HUES48 (cell line): ENCODE results near the gene DOK1.

Experiments used
- H3K27ac ChIP-seq: one replicate; pipeline ENCODE4 v1.7.0; 2013; ENCODE audit warnings: low read depth, low read length, inconsistent platforms
- H3K27me3 ChIP-seq: 2 replicates; pipeline ENCODE4 v1.6.1; 2013; ENCODE audit warnings: mild to moderate bottlenecking, low read length; ENCODE audit not compliant: control insufficient read depth, insufficient read depth
- H3K36me3 ChIP-seq: 2 replicates; pipeline ENCODE4 v1.6.1; 2013; ENCODE audit warnings: low read length; ENCODE audit not compliant: control insufficient read depth, insufficient read depth
- H3K4me1 ChIP-seq: 2 replicates; pipeline ENCODE4 v1.6.1; 2013; ENCODE audit warnings: mild to moderate bottlenecking, low read length; ENCODE audit not compliant: control insufficient read depth, insufficient read depth
- H3K4me3 ChIP-seq: 2 replicates; pipeline ENCODE4 v1.5.1; 2013; ENCODE audit warnings: mild to moderate bottlenecking, low read depth, low read length
- H3K9ac ChIP-seq: 2 replicates; pipeline ENCODE4 v1.6.1; 2013; ENCODE audit warnings: mild to moderate bottlenecking, low read depth, low read length, moderate library complexity
- H3K9me3 ChIP-seq: 2 replicates; pipeline ENCODE4 v1.6.1; 2013; ENCODE audit warnings: low read length; ENCODE audit not compliant: control insufficient read depth, insufficient read depth

DOK1 gene

DNA sequence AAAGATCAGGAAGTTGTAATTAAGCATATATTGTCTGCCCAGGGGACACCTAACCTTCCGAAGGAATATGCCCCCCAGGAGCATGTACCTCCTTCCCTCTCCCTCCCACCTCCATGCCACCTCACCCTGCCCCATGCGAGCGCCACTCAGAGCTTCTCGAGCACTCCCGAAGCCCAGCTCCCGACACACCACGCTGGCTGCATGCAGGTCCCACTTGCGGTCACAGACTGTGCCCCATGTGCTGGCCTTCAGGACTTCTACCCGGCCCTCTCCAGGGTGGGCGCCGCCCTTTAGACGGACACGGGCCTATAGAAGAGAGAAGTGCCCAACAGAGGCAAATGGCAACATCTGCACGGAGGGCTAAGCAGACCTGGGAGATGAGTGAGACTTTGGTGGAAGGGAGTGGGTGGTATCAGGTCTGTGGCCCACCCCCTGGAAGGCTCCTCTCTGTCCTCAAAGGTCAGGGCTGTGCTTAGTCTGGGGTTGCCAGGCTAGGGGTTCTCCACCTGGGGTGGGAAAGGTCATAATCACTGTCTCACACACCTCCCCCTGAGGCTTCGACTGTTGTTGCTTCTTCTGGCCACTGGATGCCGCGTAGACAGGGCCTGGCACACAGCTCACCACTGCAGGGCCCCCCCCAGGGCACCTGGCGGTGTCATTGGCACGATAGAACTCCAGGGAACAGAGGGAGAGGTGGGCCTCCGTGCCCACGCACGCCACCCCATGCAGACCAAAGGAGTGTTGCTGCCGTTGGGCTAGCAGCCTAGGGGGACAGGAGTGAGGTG lies 18.2 kb upstream of the DOK1 start:
- Histone ChIP-seq H3K4me1 (no peaks in the 10 kb centered on the region), H3K27ac (no peak overlapping the region), H3K9me3 (no peaks in the 10 kb centered on the region), H3K4me3 (no peak overlapping the region), H3K9ac (no peak overlapping the region), H3K27me3 (no peaks in the 10 kb centered on the region), H3K36me3 (peaks cover 23% of the 10 kb centered on the region)

DNA sequence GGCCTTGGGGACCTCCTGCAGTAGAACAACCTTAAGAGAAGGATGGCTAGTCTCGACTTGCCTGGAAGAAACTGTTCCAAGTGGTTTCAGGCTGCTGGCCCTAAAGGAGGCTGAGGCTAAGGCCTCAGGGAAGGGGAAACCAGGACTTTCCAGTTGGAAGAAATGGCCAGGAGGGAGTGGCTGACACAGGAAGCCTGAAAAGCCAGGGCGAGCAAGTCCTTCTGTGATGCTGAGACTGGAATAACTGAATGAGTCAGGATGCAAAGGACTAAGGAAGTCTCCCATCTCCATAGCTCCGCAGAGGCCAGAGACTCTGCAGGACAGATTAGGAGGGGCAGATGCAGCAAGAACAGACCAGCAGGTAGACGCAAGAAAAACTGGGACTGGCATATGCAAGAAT lies 17.4 kb upstream of the DOK1 start:
- H3K27ac ChIP-seq = no peak overlapping the region

DNA sequence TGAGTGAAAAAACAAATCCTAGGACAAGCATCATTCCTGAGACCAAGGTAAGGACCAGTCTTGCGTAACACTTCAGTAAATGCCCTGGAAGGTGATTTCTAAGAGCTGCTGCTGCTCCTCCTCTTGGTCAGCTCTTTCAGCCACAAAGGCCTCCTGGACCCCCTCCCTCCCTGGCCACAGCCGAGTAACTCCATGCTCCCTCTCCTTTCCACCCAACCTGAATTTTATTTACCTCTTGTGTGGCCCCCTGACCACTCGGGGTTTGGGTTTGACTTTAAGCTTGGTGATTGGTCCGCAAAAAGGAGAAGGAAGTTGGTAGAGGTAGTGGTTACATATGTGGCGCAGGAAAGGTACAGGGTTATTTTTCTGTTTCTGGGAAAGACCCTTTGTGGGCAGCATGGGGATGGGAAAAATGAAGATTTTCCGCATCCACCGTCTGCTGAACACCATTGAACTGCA lies 15.6 kb upstream of the DOK1 start:
- Histone ChIP-seq H3K36me3 (peaks cover 5% of the 10 kb centered on the region), H3K27ac (no peak overlapping the region), H3K27me3 (no peaks in the 10 kb centered on the region), H3K4me3 (no peak overlapping the region), H3K9ac (no peak overlapping the region), H3K9me3 (no peaks in the 10 kb centered on the region), H3K4me1 (no peaks in the 10 kb centered on the region)

More for the DNA sequence above, 17.4 kb upstream of the DOK1 start:
- H3K9ac ChIP-seq = no peak overlapping the region
- peaks cover 23% of the 10 kb centered on the region for H3K36me3 ChIP-seq
- H3K4me1 ChIP-seq = no peaks in the 10 kb centered on the region
- H3K27me3 ChIP-seq = no peaks in the 10 kb centered on the region
- no peaks in the 10 kb centered on the region for H3K9me3 ChIP-seq
- H3K4me3 ChIP-seq = no peak overlapping the region

DNA sequence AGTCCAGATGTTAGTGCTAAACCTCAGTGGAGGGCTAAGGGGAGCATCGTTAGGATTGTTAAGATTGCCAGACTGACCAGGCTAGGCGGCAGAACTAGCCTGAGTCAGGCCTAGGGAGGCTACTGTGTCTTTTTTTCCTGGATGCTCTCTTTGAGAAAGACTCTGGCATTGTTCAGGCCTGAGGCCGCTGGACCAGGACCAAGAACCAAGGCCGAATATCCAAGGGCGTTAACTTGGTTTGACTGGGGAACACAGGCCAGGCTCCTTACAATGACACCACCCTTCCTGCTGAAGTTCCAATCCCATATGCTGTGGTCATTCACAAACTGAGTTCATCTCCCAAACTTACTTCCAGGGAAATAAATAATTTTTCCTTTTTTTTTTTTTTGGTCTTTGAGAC lies 14.2 kb upstream of the DOK1 start:
- Histone ChIP-seq H3K4me3 (no peak overlapping the region), H3K27me3 (no peaks in the 10 kb centered on the region), H3K36me3 (no peaks in the 10 kb centered on the region), H3K4me1 (no peaks in the 10 kb centered on the region), H3K9ac (no peak overlapping the region), H3K27ac (no peak overlapping the region), H3K9me3 (no peaks in the 10 kb centered on the region)

DNA sequence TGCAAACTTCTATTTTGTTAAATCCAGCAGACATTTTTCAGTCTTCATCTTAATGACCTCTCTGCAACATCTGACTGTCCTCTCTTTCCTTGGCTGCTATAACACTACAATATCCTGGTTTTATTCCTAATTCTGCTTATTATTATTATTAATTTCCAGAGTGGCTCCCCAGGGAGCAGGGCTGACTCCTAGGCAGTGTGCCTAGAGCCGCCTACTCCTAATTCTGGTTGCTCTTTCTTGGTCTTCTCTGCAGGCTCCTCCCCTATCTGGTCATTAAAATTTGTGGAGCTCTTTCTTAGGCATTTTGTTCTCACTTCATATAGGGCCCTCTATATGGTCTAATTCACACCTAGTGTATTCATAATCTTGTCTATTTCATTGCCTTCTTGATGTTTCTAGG lies 11.5 kb upstream of the DOK1 start:
- no peak overlapping the region for H3K4me3 ChIP-seq
- no peak overlapping the region for H3K9ac ChIP-seq
- H3K27ac ChIP-seq = no peak overlapping the region
- H3K36me3 ChIP-seq = no peaks in the 10 kb centered on the region
- no peaks in the 10 kb centered on the region for H3K4me1 ChIP-seq
- H3K27me3 ChIP-seq = peaks cover 8% of the 10 kb centered on the region; the same call in 1 of the 2 replicates
- no peaks in the 10 kb centered on the region for H3K9me3 ChIP-seq

DNA sequence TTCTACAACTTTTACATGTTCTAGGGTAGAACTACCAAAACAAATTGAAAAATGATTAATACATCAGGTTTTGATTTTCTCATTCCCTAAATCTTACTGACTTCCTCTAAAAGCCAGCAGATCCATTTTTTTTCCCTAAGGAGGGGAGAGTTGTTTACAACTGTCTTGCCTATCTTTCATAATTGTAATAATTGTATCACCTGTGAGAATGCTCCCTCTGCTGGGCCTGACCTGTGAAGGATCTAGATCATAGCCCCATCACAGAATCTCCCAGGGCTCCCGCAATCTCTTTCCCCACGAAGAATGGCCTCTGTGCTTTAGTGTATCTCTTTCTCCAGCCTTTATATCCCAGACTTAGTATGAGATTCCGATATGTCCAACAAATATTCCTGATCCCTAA lies 9.9 kb upstream of the DOK1 start:
- Histone ChIP-seq H3K9ac (no peak overlapping the region), H3K27ac (no peak overlapping the region), H3K9me3 (no peaks in the 10 kb centered on the region), H3K4me1 (peaks cover 3% of the 10 kb centered on the region; the same call in 1 of the 2 replicates), H3K36me3 (no peaks in the 10 kb centered on the region), H3K27me3 (peaks cover 15% of the 10 kb centered on the region), H3K4me3 (no peak overlapping the region)

DNA sequence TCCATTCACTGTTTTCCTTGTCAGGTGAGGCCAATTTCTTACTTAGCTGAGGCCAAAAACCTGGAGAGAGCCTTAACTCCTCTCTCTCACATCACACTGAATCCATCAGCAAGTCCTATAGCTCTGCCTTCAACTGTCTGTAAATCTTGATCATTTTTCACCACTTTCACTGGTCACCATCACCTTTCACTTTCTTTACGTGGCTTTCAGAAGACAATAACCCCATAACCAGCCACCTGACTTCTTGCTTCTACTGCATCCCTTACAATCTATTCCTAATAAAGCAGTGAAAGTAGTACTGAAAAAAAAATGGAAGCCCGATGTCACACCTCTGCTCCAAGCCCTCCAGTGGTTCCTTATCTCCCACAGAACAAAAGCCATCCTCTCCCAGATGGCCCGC lies 8.5 kb upstream of the DOK1 start:
- H3K9ac ChIP-seq = no peak overlapping the region
- H3K27me3 ChIP-seq = peaks cover 26% of the 10 kb centered on the region
- no peak overlapping the region for H3K27ac ChIP-seq
- no peaks in the 10 kb centered on the region for H3K9me3 ChIP-seq
- H3K4me3 ChIP-seq = no peak overlapping the region
- no peaks in the 10 kb centered on the region for H3K36me3 ChIP-seq
- peaks cover 8% of the 10 kb centered on the region; the same call in 1 of the 2 replicates for H3K4me1 ChIP-seq

DNA sequence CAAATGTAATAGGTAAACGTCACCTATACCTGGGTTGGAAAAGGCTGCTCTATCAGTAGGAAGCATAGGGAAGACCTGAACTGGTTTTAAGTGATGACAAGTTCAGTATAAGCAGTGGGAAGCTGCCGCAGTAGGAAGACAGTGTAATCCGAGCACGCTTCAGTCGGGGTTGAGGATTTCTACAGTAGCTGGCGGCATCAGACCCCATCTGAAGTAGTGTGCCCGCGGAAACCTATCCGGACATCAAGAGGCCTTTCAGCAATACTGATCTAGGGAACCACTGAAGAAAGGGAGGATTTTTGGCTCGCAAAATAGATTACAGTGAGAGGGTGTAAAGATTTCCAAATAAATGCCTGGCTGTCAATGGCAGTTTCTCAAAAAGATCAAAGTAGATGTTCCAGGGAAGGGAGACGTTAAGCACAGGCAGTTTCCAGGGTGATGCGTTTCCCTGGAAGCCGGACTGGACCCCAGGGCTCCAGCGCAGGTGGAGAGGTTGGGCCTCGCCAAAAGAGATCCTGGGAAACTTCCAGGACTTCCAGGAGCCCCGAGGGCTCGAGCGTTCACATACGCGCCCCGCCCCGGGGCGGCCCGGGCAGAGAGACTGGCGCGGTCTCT lies 6.1 kb upstream of the DOK1 start:
- Histone ChIP-seq H3K4me1 (peaks cover 14% of the 10 kb centered on the region; the same call in 1 of the 2 replicates), H3K27ac (no peak overlapping the region), H3K9ac (peak overlapping the region; percentile 72; the same call in 1 of the 2 replicates), H3K27me3 (peaks cover 46% of the 10 kb centered on the region), H3K9me3 (no peaks in the 10 kb centered on the region), H3K4me3 (peak overlapping the region; percentile 73), H3K36me3 (no peaks in the 10 kb centered on the region)

DNA sequence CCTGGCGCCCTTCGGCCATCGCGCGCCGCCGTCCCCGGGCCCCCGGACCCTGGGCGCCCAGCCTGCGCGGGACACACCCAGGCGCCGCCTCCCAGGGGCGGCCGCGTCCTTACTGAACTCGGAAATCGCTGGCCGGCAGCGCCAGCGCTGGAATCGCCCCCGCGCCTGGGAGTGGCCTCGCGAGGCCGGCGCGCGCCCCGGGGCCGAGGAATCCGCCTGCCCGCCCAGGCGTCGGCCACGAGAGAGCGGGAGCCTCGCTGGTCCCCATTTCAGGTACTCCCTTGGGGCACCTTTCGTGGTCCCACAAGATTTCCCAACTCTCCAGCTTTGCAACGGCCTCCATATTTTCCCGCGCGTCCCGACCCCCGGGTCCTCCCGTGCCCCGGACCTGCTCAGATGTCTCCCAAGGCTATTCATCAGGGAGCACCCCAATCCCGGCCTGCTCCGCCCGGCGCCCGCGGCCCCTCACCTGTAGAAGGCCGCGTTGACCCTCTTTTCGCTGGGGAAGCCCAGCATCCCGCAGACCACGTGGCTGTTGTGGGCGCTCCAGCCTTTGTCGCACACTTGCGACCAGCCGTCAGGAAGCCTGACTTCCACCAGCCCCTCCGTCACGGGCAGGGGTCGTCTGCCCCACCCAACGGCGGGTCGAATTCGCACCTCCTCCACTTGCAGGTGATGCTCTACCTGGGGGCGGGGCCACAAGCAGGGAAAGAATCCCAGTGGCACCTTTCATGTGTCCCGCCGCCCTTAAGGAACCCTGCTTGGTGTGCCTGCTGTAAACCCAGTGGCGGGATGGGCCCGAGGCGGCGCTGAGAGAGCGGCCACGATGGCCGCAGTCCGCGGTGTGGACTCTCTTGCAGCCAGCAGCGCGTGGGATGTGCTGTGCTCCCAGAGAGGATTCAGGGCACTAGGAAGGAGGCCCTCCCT lies 5.4 kb upstream of the DOK1 start:
- H3K27me3 ChIP-seq = peaks cover 46% of the 10 kb centered on the region
- H3K36me3 ChIP-seq = no peaks in the 10 kb centered on the region
- peak overlapping the region; percentile 15 for H3K27ac ChIP-seq
- peak overlapping the region; percentile 73 for H3K4me3 ChIP-seq
- H3K4me1 ChIP-seq = peaks cover 14% of the 10 kb centered on the region; the same call in 1 of the 2 replicates
- peak overlapping the region; percentile 72 for H3K9ac ChIP-seq
- H3K9me3 ChIP-seq = no peaks in the 10 kb centered on the region

DNA sequence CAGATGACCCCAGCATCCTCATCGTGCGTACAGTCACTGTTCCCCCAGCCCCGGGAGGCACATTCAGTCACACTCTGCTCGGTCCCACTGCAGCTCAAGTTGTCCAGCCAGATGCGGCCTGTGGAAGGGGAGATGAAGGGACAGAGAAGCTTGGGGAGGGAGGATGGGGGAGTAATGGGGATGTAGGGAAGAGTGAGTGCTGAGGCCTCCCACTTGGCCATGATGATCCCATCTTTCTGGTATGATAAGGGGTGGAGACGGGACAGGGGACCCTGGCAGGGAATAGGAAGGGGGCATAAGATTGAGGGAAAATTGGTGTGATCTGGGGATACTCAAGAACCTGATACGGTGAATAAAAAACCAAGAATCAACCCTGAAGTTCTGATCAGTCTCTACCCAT lies 4.3 kb upstream of the DOK1 start:
- no peak overlapping the region; the same call in 1 of the 2 replicates for H3K4me3 ChIP-seq
- H3K27ac ChIP-seq = no peak overlapping the region
- no peaks in the 10 kb centered on the region for H3K36me3 ChIP-seq
- H3K4me1 ChIP-seq = peaks cover 14% of the 10 kb centered on the region; the same call in 1 of the 2 replicates
- H3K27me3 ChIP-seq = peaks cover 49% of the 10 kb centered on the region
- no peak overlapping the region for H3K9ac ChIP-seq
- no peaks in the 10 kb centered on the region for H3K9me3 ChIP-seq
